GM21786 (cell line): ENCODE measurements around the gene SLC35E1.

Experiments used
- ATAC-seq: cut with Tn5 transposase; IDR thresholded peaks from one replicate; pipeline ENCODE4 v1.9.1; 2021; ENCODE audit not compliant: unreplicated experiment

Gene SLC35E1

DNA sequence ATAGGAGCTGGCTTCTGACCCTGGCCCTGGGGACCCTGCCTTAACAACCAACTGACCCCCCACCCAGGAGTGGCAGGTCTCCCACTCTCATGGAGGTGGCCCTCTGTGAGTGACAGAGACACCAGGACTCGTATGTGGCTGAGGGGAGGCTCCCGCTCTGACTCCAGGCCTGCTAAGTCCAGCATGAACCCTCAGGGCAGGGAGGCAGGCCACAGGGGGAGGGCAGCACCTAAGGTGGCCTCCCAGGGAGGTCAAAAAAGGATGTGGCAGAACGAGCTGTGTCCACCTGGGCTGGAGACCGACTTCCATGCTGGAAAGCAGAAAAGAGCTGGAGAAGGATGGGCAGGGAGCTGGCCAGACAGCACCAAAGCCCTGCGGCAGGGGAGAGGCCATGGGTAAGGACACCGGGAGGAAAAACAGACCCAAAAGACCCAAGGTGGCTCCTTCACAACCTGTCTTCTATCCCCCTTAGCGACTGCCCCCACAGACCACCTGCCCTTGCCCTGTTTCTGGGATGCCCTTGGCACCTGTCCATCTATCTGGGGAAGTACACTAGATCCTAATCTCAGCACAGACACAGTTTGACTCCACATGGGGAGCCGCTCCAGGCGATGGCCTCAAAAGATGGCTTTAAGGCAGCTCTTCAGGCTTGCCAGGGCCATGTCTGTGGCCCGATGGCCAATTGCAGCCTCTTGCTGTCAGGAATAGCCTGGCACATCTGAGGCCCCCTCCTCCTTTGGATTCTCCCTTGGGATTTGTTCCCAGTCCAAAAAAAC lies 10.5 kb upstream of the SLC35E1 start:
- ATAC-seq: no peak

- no peak for ATAC-seq
Measured at GRCh38 chr19:16581971-16582343, 9.7 kb upstream of the SLC35E1 start.

DNA sequence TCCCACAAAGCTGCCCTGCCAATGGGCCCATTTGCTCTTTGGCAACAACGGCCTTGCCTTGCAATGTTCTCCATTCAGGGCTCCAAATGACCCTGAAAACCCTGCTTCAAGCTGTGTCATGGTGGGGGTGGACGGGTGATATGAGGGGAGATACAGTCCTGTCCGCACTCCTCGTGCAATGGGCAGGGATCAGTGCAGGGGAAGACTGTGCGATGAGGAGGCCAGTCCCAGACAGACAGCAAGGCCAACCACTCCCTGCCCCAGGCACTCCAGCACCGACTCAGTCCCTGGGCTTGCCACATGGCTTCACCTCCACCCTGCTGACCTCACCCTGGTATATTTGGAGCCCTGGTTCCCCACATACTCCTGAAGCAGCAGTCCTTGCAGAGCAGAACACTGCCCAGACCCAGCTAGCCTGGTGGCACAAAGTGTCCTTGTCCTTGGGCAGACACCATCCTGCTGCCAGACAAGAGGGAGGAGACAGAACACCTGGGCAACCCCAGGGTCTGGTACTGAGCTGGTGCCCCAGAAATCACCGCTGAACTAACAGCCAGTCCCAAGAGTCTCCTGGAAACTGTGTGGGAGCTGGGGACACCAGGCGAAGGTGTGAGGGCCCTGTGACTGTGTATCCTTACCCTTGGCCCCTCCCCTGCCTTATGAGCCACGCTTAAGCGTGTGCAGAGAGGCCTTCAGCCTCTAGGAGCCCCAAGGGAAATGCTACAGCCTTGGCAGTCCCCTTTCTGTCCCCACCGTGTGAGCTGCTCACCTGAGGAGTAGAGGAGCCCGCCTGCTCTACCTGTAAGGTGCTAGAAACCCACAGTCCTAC lies 9.1 kb upstream of the SLC35E1 start:
- ATAC-seq: no peak

DNA sequence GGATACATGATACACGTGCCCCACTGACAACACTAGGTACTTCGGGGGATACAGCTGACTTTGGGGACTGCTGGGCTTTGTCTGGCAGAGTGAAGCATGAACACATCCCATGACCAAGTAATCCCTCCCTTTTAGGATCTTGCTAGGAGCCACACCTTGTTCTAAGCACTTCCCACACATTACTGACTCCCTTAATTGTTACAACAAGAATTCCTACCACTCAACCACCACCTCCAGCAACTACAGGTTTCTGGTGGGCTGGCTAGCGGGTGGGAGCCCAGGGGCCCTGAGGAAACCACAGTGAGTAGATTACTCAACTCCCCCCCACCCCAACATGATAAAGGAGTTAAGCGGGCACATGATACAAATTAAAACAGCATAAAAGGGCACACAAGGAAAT lies 7.2 kb upstream of the SLC35E1 start:
- ATAC-seq: no peak

GRCh38 chr19:16577531-16577985 lies 5.3 kb upstream of the SLC35E1 start:
- no peak for ATAC-seq

DNA sequence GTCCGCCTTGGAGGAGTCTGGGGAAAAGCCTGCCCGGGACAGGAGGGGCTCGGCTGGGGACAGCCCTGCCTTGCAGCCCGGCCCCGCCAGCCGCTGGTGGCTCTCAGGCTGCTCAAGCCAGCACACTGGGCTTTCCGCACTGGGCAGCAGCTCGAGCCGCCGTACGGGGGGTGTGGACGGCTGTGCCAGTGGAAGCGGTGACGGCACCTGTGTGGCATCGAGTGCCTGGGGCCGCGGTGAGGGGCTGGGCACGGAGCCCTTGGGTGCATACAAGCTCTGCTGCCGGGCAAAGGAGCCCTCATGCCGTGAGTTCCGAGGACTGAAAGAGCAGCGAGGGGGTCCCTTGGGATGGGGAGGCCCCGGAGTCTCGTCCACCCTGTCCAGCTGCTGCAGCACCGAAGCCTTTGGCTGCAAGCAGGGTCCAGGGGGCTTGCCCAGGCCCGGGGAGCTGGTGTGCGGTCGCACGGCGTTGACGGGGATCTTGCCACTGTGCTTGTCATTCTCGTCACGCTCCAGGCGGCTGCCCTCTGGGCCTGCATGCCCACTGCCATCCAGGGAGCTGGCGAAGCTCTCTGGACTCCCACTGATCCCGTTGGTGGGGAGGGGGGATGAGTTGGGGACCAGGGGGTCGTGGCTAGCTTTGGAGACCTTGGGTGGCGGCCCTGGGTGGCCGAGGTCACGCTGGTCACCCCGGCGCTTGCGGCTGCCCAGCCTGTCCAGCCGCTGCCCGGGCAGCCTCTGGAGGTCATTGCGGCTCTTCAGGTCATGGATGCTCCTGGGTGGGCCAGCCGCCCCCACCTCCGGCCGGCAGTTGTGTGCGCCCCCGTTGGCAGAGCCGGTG lies 4.7 kb upstream of the SLC35E1 start:
- ATAC-seq: no peak

DNA sequence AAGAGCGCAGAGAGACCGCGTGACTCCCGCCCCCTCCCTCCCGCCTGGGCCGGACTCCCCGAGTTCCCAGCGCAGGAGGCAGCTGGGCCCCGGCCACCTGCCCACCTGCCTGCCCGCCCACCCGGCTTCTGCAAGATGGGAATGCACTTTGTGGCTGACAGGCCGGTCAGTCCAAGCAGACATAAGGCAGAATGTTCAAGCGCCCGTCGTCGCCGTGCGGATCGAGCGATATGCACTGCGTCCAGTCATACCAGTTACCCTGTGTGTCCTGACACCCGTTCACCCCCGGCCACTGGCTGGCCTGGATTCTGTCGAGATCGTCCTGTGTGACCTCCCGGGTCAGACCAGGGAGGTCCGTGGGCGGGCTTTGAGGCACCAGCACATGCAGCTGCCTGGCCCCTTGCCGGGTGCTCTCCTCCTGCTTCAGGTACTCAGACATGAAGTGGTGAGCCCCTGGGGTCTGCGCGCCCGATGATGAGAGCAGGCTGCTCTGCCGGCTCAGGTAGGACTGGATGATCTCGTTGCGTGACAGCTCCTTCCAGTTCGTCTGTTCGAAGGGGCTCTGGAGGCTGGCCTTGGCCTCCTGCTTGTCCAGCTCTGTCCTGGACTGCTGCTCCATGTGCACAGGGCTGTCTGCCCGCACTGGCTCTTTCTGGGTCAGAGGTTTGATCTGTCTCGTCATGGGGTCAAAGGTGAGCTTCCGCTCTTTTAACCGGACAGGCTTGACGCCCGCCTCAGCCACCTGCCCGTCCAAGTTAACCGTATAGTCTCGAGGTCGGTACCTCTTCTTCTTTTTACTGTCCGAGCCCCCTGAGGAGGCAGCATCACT lies 3.9 kb upstream of the SLC35E1 start:
- no peak for ATAC-seq

DNA sequence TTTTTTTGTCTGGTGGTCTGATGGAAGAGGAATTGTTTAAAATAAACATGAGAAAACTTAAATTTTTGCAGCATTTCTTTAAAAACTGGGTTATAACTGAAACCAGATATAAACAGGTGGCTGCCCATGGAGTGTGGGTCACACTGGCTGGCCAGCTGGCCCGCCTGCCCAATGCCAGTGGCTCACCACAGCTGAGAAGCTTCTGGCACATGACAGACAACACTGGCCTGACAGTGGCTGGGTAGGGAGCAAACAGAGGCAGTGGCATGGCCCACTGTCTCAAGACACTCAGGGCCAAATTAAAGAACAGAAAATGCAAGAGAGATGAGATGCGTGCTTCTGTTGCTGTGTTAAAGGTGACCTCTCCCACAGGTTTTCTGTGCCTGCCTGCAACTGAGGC lies 3.1 kb upstream of the SLC35E1 start:
- no peak for ATAC-seq

DNA sequence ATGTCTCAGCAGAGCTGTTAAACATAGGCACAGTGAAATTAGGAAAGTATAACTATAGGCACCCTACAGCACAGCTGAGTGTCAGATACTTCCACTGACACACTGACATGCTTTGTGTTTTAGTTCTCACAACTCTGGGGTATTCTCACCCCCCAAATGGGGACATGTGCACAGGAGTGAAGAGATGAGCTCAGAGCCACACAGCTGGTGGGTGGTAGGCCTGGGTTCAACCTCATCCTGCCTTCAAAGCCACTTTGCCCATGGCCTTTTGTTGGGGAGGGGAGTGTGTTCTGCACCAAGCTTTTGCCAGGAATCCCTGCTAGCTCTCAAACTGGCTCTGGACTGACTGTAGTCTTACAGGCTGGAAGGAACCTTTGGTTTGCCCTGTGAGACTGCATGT lies 1.7 kb upstream of the SLC35E1 start:
- ATAC-seq: no peak

GRCh38 chr19:16573296-16573695 lies 1.1 kb upstream of the SLC35E1 start:
- ATAC-seq: no peak

DNA sequence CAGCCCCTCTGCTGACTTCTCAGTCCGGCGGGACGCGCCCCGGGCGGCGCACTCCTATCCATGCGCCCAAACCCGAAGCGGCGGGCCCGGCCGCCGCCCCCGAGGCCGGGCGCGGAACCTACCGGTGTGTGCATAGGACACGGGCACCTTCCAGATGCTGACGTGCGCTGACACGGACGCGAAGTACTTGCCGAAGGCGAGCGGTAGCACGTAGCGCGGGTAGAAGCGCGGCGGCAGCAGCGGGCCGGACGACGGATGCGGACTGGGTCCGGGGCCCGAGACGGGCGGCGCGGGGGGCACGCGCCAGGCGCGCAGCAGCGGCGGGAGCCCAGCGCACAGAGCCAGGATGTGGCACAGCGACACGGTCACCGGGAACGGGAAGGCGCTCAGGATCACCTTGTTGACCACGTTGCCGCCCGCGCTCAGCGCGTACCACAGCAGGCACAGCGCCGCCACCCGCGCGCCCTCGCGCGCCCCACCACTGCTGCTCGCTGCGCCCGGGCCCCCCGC lies 338 bp downstream of the SLC35E1 start:
- ATAC-seq: peak; percentile 20

DNA sequence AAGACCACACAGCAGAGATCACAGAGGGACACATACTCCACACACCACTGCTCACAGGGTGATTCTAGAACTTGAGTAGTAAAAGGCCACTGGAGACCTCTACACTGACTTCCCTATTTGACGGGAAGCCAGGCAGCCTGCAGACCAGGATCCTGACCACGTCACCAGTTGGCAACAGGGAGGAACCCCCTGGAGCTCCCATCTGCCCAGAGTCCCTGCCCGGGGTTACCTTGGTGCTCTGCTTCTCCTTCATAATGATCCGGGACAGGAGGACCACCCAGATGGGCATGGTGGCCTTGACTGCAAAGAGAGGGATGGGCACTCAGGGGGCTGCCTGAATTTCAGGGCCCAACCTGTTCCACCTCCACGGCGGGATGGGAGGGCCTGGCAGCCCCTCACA lies 932 bp downstream of the SLC35E1 start:
- ATAC-seq: no peak

- no peak for ATAC-seq
Measured at GRCh38 chr19:16569609-16570320, 2.5 kb downstream of the SLC35E1 start.

DNA sequence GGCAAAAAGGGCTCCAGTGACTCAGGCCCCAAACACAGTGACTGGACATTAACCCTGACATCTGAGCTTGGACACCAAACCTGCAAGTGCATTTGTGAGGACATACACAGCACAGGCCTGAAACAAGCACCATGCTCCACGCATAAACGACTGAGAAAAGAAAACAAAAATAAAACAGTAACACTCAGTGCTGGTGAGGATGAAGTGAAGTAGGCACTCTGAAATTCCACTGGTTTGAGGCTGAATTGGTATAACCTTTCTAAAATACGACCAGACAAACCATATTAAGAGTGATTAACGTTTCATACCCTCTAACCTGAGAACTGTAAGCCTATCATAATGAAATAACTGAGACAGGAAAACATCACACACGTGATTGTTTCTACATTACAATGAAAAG lies 5.5 kb downstream of the SLC35E1 start:
- no peak for ATAC-seq

DNA sequence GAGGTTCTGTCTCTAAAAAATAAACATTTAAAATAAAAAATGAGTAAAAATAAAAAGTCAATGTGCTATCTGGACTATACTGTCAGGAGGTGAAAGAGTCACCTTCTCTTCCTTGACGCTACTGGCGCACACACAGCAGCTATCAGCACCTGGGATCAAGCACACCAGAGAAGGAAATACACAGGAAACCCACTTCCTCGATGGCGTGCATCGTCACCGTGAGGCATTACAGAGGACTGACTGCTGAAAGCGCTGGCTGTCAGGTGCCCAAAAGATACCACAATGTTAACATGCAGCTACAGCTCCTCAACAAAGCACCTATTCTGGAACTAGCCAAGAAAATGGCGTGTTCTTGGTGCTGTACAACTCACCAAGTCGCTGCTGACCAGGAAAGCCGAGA lies 6.1 kb downstream of the SLC35E1 start:
- ATAC-seq: no peak

GRCh38 chr19:16564842-16565241 lies 7.4 kb downstream of the SLC35E1 start:
- no peak for ATAC-seq

GRCh38 chr19:16562608-16563025 lies 9.6 kb downstream of the SLC35E1 start:
- ATAC-seq: no peak

GRCh38 chr19:16561382-16561781 lies 10.8 kb downstream of the SLC35E1 start:
- ATAC-seq: no peak

- ATAC-seq: no peak
Measured at GRCh38 chr19:16559780-16560276, 12.4 kb downstream of the SLC35E1 start.

- ATAC-seq: no peak
Measured at GRCh38 chr19:16554776-16555175, 17.4 kb downstream of the SLC35E1 start.
